Heart right ventricle (tissue), 16 donors: ENCODE data around the gene COL8A2. TPM values are rescaled to one million over a fixed set of nuclear protein-coding genes. Genes with fewer than 3 reads are reported as not detected.

Experiments
- ATAC-seq, 8 donors: fragments of 200-7000 bp; cut with Tn5 transposase; one replicate each; pipeline ENCODE4 v1.9.1; 2020; ENCODE audit warnings: mild to moderate bottlenecking in 8 of 8, moderate library complexity in 8 of 8, moderate number of reproducible peaks in 1 of 8
- DNase-seq, 2 donors: peaks; one replicate each; pipeline ENCODE4 v3.0.0-alpha.2; 2020
- H3K27ac ChIP-seq, 10 donors: fragments of 200-600 bp; sonication (generic) in 2 of 10; one replicate each; pipeline versions ENCODE4 v1.5.0 to v1.8.0; 2020 to 2022; ENCODE audit warnings: mild to moderate bottlenecking in 3 of 10
- H3K27me3 ChIP-seq, 7 donors: fragments of 200-600 bp; one replicate each; pipeline ENCODE4 v1.8.0; 2021 to 2022; ENCODE audit warnings: mild to moderate bottlenecking in 2 of 7
- H3K36me3 ChIP-seq, 9 donors: fragments of 200-600 bp; sonication (generic) in 1 of 9; one replicate each; pipeline versions ENCODE4 v1.5.0 to v1.8.0; 2020 to 2022; ENCODE audit warnings: mild to moderate bottlenecking in 2 of 9
- H3K4me1 ChIP-seq, 9 donors: fragments of 200-600 bp; sonication (generic) in 1 of 9; one replicate each; pipeline versions ENCODE4 v1.5.0 to v1.8.0; 2020 to 2022; ENCODE audit warnings: mild to moderate bottlenecking in 4 of 9
- H3K4me3 ChIP-seq, 10 donors: fragments of 200-600 bp; sonication (generic) in 2 of 10; one replicate each; pipeline versions ENCODE4 v1.5.0 to v1.8.0; 2020 to 2022; ENCODE audit warnings: mild to moderate bottlenecking in 7 of 10, moderate library complexity in 2 of 10
- H3K9me3 ChIP-seq, 11 donors: fragments of 200-600 bp in 10 of 11; sonication (generic) in 2 of 11; one replicate each; pipeline versions ENCODE4 v1.5.0 to v1.8.0; 2013 to 2022; ENCODE audit warnings: mild to moderate bottlenecking in 2 of 11, control low read depth in 1 of 11, moderate library complexity in 1 of 11
- WGBS, 2 donors: extraction: QIAGEN DNeasy Blood & Tissue Kit; methylation state at CpG; one replicate each; pipeline ENCODE4 v1.1.7; 2013; ENCODE audit warnings: inconsistent platforms in 1 of 2; 5-methylcytosine and 5-hydroxymethylcytosine counted together
- intact Hi-C, 10 donors: fragments of 100-400 bp; cut with DNase I; formaldehyde crosslinking; loops; one replicate each; pipeline versions ENCODE4 v1.11.1 to v1.14.2; 2022
- polyA plus RNA-seq, 2 donors: library from polyadenylated mRNA; stranded (reverse); fragments of 200-250 nt; gene quantifications; one replicate each; pipeline ENCODE4 v1.2.3, GENCODE V29; 2013
- total RNA-seq, 10 donors: library from RNA; stranded (reverse); fragmentation: NEBNext Ultra II Directional in 3 of 10; extraction: Animal tissue kit (Norgen Biotek cat#: 25700) in 3 of 10; gene quantifications; one replicate each; pipeline versions ENCODE4 v1.2.1 to v1.2.4, GENCODE V29; 2021 to 2023
- TF ChIP-seq, protein P1 (sequence below), 9 donors: fragments of 200-600 bp; sonication (generic) in 2 of 9; IDR thresholded peaks; one replicate each; pipeline versions ENCODE4 v1.5.0 to v1.8.0; 2021 to 2022; ENCODE audit warnings: antibody characterized with exemption in 9 of 9, mild to moderate bottlenecking in 5 of 9, moderate library complexity in 1 of 9
- donor health status: Arrhythmogenic right ventricular cardiomyopathy.
- donor health status: ischemic (EF 13 %, LVEDD 7.1; RV severe dilation, severe dysfunction).
- donor health status: healthy with polysubstance abuse.
- donor health status: DM: no; HTN: yes; CAD: no.
- donor health status: DM: no; HTN: no; CAD: no.
- donor health status: ischemic (EF 25% LVEDD 6.9; RV normal size, moderate dysfunction).
- donor health status: ischemic (EF 25% LVEDD 5.7; RV mildly dilated, moderate dysfunction).
- donor health status: healthy.
- donor health status: DM: yes; HTN: yes; CAD: no.
- donor health status: Ischemic cardiomyopathy.
- donor health status: ischemic (EF 35%, LVEDD 5.7; RV mildly dilated, moderate dysfunction).
- donor health status: nonischemic (EF 11% LVEDD 7.7; RV severe dilation, severe dysfunction).
- donor health status: DM: yes; HTN: yes; CAD: no.
- donor health status: PGD.
- donor health status: ischemic (EF 29% LVEDD 5.4; RV normal size, mild dysfunction).
- donor health status: nonischemic (EF 23%, LVEDD 6.1; RV moderate dilation, normal function).

Gene COL8A2
- total and polyA plus RNA-seq, 12 donors: 0.53 to 2.0 (median 0.73) TPM

- no peak overlapping the region for H3K4me3 ChIP-seq
- H3K27me3 ChIP-seq: no peaks in the 10 kb centered on the region
- peaks cover 0 to 26% (median 15%) of the 10 kb centered on the region in 9 donors for H3K4me1 ChIP-seq
- no peak overlapping the region for H3K27ac ChIP-seq
- H3K36me3 ChIP-seq: peaks cover 0 to 17% (median 0%) of the 10 kb centered on the region in 9 donors
- WGBS, 2 donors: 65 to 72% methylated on average over 6 of the region's 6 CpGs
- TF ChIP-seq, protein P1, sequence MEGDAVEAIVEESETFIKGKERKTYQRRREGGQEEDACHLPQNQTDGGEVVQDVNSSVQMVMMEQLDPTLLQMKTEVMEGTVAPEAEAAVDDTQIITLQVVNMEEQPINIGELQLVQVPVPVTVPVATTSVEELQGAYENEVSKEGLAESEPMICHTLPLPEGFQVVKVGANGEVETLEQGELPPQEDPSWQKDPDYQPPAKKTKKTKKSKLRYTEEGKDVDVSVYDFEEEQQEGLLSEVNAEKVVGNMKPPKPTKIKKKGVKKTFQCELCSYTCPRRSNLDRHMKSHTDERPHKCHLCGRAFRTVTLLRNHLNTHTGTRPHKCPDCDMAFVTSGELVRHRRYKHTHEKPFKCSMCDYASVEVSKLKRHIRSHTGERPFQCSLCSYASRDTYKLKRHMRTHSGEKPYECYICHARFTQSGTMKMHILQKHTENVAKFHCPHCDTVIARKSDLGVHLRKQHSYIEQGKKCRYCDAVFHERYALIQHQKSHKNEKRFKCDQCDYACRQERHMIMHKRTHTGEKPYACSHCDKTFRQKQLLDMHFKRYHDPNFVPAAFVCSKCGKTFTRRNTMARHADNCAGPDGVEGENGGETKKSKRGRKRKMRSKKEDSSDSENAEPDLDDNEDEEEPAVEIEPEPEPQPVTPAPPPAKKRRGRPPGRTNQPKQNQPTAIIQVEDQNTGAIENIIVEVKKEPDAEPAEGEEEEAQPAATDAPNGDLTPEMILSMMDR (IDR thresholded peaks at IDR 0.05): no peak
- intact Hi-C loops: loop anchor here in 8 of 10 donors (2.0 to 10.0 kb wide), 8 partner anchors 34 to 324 kb away; no protein-coding TSS in a partner anchor
- H3K9me3 ChIP-seq: no peaks in the 10 kb centered on the region
- DNase-seq (no peak), ATAC-seq (no peak)
Measured at GRCh38 chr1:36100376-36100775, 24.6 kb downstream of the COL8A2 start.

DNA sequence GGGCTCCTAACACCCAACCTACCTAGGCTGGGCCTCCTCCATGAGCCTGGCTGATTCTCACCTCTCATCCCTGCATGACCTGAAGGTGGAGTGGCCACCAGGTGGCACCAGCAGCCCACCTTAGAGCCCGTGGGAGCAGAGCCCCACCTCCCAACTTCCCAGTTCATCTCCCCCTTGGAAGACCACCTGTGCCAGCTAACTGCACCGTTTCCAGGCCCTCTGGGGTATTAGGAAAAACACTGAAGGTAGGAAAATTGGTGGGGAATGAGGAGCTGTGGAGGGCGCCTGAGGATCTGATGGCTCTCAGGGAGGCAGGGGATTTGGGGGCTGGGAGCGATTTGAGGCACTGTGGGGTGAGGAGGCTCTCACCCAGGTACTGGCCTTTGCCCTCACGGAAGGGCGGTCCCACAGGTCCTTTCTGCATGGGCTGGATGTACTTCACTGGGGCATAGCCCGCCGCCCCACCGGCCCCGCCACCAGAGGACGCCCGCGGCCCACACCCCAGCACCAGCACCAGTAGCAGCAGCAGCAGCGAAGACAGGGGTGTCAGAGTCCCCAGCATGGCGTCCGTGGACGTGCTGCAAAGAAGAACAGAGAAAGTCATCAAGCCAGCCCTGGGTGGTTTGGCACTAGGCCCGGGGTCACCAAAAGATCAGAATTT, 25.2 kb downstream of the COL8A2 start:
- H3K27ac ChIP-seq: no peak overlapping the region
- intact Hi-C loops: loop anchor here in 9 of 10 donors (1.0 to 10.0 kb wide), 16 partner anchors 32 to 325 kb away; no protein-coding TSS in a partner anchor
- H3K27me3 ChIP-seq: no peaks in the 10 kb centered on the region
- H3K9me3 ChIP-seq: no peaks in the 10 kb centered on the region
- peaks cover 0 to 22% (median 5%) of the 10 kb centered on the region in 9 donors for H3K36me3 ChIP-seq
- H3K4me3 ChIP-seq: peak overlapping the region in 4 of 10 donors; percentile 5 to 28 (median 11)
- WGBS, 2 donors: 27 to 29% methylated on average over 18 of the region's 18 CpGs
- H3K4me1 ChIP-seq: peaks cover 0 to 29% (median 19%) of the 10 kb centered on the region in 9 donors
- TF ChIP-seq, protein P1 (IDR thresholded peaks at IDR 0.05): peak; percentile 68 to 89 (median 80)
- peak; percentile 75 to 83 for DNase-seq
- ATAC-seq: peak; percentile 81 to 91 (median 86)

GRCh38 chr1:36098650-36099365, 26.2 kb downstream of the COL8A2 start:
- 85 to 92% methylated on average over 12 to 13 of the region's 13 CpGs for WGBS, 2 donors

More at GRCh38 chr1:36098650-36099365, 26.2 kb downstream of the COL8A2 start:
- Histone ChIP-seq H3K27me3 (no peaks in the 10 kb centered on the region), H3K4me3 (no peak overlapping the region), H3K4me1 (peaks cover 0 to 39% (median 29%) of the 10 kb centered on the region in 9 donors), H3K9me3 (no peaks in the 10 kb centered on the region), H3K36me3 (peaks cover 0 to 32% (median 11%) of the 10 kb centered on the region in 9 donors), H3K27ac (no peak overlapping the region)
- peak in 1 of 8 donors; percentile 15 for ATAC-seq
- TF ChIP-seq, protein P1 (IDR thresholded peaks at IDR 0.05): no peak
- no peak for DNase-seq
- intact Hi-C loops: loop anchor here in 9 of 10 donors (1.0 to 10.0 kb wide), 13 partner anchors 33 to 326 kb away; no protein-coding TSS in a partner anchor
